Measurements from ENCODE around the gene RASSF4. TPM values are rescaled to one million over a fixed set of nuclear protein-coding genes. Genes with fewer than 3 reads are reported as not detected.

The RASSF4 gene
- total and polyA plus RNA-seq, 4 donors = 19.5 to 55.4 (median 41.6) TPM

GRCh38 chr10:44978213-44978569, 18.6 kb downstream of the RASSF4 start:
- H3K9me3 ChIP-seq (ENCODE audit: control insufficient read depth in 4 of 4, insufficient read depth in 3 of 4, low read length in 3 of 4) = no peaks in the 10 kb centered on the region

GRCh38 chr10:44978570-44979280, 19.1 kb downstream of the RASSF4 start, which contains the start of gene DEPP1:
Gene DEPP1, minus strand, starts transcription at chr10:44978809. Its CDS starts 779 bp downstream, at chr10:44978030.
- H3K36me3 ChIP-seq (ENCODE audit: control insufficient read depth in 4 of 4, insufficient read depth in 4 of 4, low read length in 4 of 4) = peaks cover 0 to 2% (median 0%) of the 10 kb centered on the region in 4 donors
- peak; percentile 61 for ATAC-seq (ENCODE audit: insufficient read depth, low FRiP score)
- peak within 1 kb of the TSS; percentile 67 for H3K4me3 ChIP-seq
- H3K9ac ChIP-seq (ENCODE audit: insufficient read depth in 1 of 2, low read length in 2 of 2) = peak within 1 kb of the TSS; percentile 28 to 63
- peak; percentile 2 for TF ChIP-seq CTCF (IDR thresholded peaks at IDR 0.05; ENCODE audit: control extremely low read depth, extremely low read depth)
- peak; percentile 89 to 96 (median 90) for DNase-seq
- 14 to 15% methylated on average over 12 of the region's 12 CpGs for WGBS, 2 donors
- peaks cover 0 to 55% (median 46%) of the 10 kb centered on the region in 5 donors for H3K4me1 ChIP-seq (ENCODE audit: control insufficient read depth in 5 of 5, insufficient read depth in 5 of 5, low read length in 5 of 5)
- H3K27me3 ChIP-seq (ENCODE audit: control insufficient read depth in 3 of 3, insufficient read depth in 3 of 3, low read length in 2 of 3) = no peaks in the 10 kb centered on the region
- H3K9me3 ChIP-seq (ENCODE audit: control insufficient read depth in 4 of 4, insufficient read depth in 3 of 4, low read length in 3 of 4) = no peaks in the 10 kb centered on the region
- H3K27ac ChIP-seq (ENCODE audit: low read depth in 1 of 2, low read length in 1 of 2) = peak within 1 kb of the TSS; percentile 87 to 95

More at GRCh38 chr10:44978213-44978569, 18.6 kb downstream of the RASSF4 start:
- DNase-seq (no peak), ATAC-seq (ENCODE audit: insufficient read depth, low FRiP score) (no peak)
- H3K4me1 ChIP-seq (ENCODE audit: control insufficient read depth in 5 of 5, insufficient read depth in 5 of 5, low read length in 5 of 5) = peaks cover 0 to 55% (median 45%) of the 10 kb centered on the region in 5 donors
- no peak for TF ChIP-seq CTCF (IDR thresholded peaks at IDR 0.05; ENCODE audit: control extremely low read depth, extremely low read depth)
- H3K4me3 ChIP-seq = peak overlapping the region; percentile 67
- H3K36me3 ChIP-seq (ENCODE audit: control insufficient read depth in 4 of 4, insufficient read depth in 4 of 4, low read length in 4 of 4) = peaks cover 0 to 2% (median 0%) of the 10 kb centered on the region in 4 donors
- 7 to 12% methylated on average over 4 of the region's 4 CpGs for WGBS, 2 donors
- H3K9ac ChIP-seq (ENCODE audit: insufficient read depth in 1 of 2, low read length in 2 of 2) = peak overlapping the region; percentile 28 to 63
- peak overlapping the region; percentile 87 to 95 for H3K27ac ChIP-seq (ENCODE audit: low read depth in 1 of 2, low read length in 1 of 2)
- H3K27me3 ChIP-seq (ENCODE audit: control insufficient read depth in 3 of 3, insufficient read depth in 3 of 3, low read length in 2 of 3) = no peaks in the 10 kb centered on the region

- WGBS, 2 donors = 82 to 88% methylated on average over 13 of the region's 13 CpGs
Observed at GRCh38 chr10:44979281-44980191, 19.9 kb downstream of the RASSF4 start.

More at GRCh38 chr10:44979281-44980191, 19.9 kb downstream of the RASSF4 start:
- no peaks in the 10 kb centered on the region for H3K9me3 ChIP-seq (ENCODE audit: control insufficient read depth in 4 of 4, insufficient read depth in 3 of 4, low read length in 3 of 4)
- DNase-seq (no peak), ATAC-seq (ENCODE audit: insufficient read depth, low FRiP score) (no peak)
- no peak overlapping the region for H3K4me3 ChIP-seq
- H3K27ac ChIP-seq (ENCODE audit: low read depth in 1 of 2, low read length in 1 of 2) = peak overlapping the region; percentile 87 to 97
- no peak for TF ChIP-seq CTCF (IDR thresholded peaks at IDR 0.05; ENCODE audit: control extremely low read depth, extremely low read depth)
- H3K36me3 ChIP-seq (ENCODE audit: control insufficient read depth in 4 of 4, insufficient read depth in 4 of 4, low read length in 4 of 4) = peaks cover 0 to 8% (median 0%) of the 10 kb centered on the region in 4 donors
- H3K27me3 ChIP-seq (ENCODE audit: control insufficient read depth in 3 of 3, insufficient read depth in 3 of 3, low read length in 2 of 3) = no peaks in the 10 kb centered on the region
- no peak overlapping the region for H3K9ac ChIP-seq (ENCODE audit: insufficient read depth in 1 of 2, low read length in 2 of 2)
- peaks cover 0 to 49% (median 46%) of the 10 kb centered on the region in 5 donors for H3K4me1 ChIP-seq (ENCODE audit: control insufficient read depth in 5 of 5, insufficient read depth in 5 of 5, low read length in 5 of 5)
